SK-N-MC (cell line): ENCODE data around the gene EPC2.

ENCODE experiments used
- DNase-seq: peaks from one replicate; pipeline ENCODE4 v3.0.0-alpha.2; 2011; ENCODE audit warnings: low read depth, low spot score
- H3K27ac ChIP-seq: fragments of 200-600 bp; sonication (generic); 2 replicates; pipeline ENCODE4 v1.5.1; 2016; ENCODE audit warnings: mixed run types
- H3K36me3 ChIP-seq: fragments of 200-600 bp; sonication (generic); 2 replicates; pipeline ENCODE4 v1.6.1; 2017; ENCODE audit warnings: antibody characterized with exemption, low read length, mixed read lengths; ENCODE audit not compliant: insufficient read depth
- H3K4me3 ChIP-seq: fragments of 200-600 bp; sonication (generic); 2 replicates; pipeline ENCODE4 v1.5.1; 2016
- H3K9ac ChIP-seq: fragments of 200-600 bp; sonication (generic); 2 replicates; pipeline ENCODE4 v1.8.0; 2017; ENCODE audit warnings: mixed run types, mixed read lengths; ENCODE audit not compliant: insufficient read length
- H3K9me3 ChIP-seq: fragments of 200-600 bp; sonication (generic); 2 replicates; pipeline ENCODE4 v1.6.1; 2017; ENCODE audit warnings: low read depth, mild to moderate bottlenecking, antibody characterized with exemption, low read length, moderate library complexity, mixed read lengths
- EZH2 ChIP-seq: fragments of 200-600 bp; sonication (generic); IDR thresholded peaks from one replicate; pipeline ENCODE4 v1.6.1; 2017; ENCODE audit warnings: antibody characterized with exemption
- FOXP2 ChIP-seq: optimal IDR thresholded peaks from 2 replicates; pipeline ENCODE3; 2011; ENCODE audit warnings: mild to moderate bottlenecking, moderate library complexity; ENCODE audit not compliant: insufficient read depth; ENCODE audit errors: extremely low read length, control extremely low read depth
- POLR2AphosphoS5 ChIP-seq: IDR thresholded peaks from 2 replicates; pipeline ENCODE4 v1.6.1; 2012; ENCODE audit warnings: mild to moderate bottlenecking, low read depth, low read length, borderline replicate concordance

Gene EPC2

DNA sequence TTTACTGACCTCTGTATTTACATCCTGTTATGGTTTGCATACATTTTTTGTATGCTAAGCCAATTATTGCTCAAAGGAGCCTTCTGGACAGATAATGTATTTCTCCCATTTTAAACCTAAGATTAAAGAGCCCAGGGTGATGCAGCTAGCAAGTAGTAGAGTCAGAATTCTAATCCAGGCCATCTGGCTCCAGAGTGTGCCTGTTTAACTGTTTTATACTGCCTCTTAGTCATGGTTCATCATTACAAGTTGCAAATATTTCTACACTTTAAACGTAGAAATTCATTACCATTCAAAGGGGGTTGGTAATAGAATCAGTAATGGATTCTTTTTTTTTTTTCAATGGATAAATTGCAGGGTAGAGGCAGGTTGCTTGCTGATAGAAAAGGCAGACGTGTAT is 52.4 kb downstream of the EPC2 start:
- Histone ChIP-seq H3K27ac (no peak overlapping the region), H3K36me3 (peaks cover 64% of the 10 kb centered on the region), H3K4me3 (no peak overlapping the region), H3K9ac (no peak overlapping the region), H3K9me3 (peaks cover 16% of the 10 kb centered on the region; the same call in 1 of the 2 replicates)
- no peak for TF ChIP-seq POLR2AphosphoS5
- TF ChIP-seq FOXP2 = no peak
- TF ChIP-seq EZH2 = no peak
- DNase-seq = no peak

DNA sequence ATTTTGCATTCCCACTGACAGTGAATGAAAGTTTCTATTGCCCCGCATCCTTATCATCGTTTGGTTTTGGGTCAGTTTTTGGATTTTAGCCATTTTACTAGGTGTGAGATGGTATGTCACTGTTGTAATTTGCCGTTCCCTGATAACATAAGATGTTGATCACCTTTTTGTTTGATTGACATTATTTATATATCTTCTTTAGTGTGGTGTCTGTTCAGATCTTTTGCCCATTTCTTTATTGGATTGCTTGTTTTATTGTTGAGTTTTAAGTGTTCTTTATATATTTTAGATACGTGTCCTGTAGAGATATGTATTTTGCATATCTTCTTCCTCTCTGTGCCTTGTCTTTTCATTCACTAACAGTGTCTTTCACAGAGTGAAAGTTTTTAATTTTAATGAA is 55.3 kb downstream of the EPC2 start:
- Histone ChIP-seq H3K9me3 (peaks cover 19% of the 10 kb centered on the region), H3K27ac (no peak overlapping the region), H3K36me3 (peaks cover 65% of the 10 kb centered on the region), H3K4me3 (no peak overlapping the region), H3K9ac (no peak overlapping the region)
- DNase-seq = no peak
- TF ChIP-seq EZH2 = no peak
- TF ChIP-seq POLR2AphosphoS5 = no peak
- no peak for TF ChIP-seq FOXP2

DNA sequence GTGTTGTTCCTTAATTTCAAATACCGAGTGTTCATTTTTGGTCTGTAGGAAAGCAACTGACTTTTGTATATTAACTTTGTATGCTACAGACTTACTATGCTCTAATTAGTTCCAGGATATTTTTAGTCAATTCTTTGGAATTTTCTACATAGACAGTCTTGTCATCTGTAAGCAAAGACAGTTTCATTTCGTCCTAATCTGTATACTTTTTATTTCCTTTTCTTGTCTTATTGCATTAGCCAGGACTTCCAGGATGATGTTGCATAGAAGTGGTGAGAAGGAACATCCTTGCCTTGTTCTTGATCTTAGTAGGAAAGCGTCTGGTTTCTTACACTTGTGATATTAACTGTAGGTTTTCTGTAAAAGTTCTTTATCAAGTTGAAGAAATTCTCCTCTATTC is 56.5 kb downstream of the EPC2 start:
- Histone ChIP-seq H3K36me3 (peaks cover 59% of the 10 kb centered on the region), H3K9me3 (peaks cover 19% of the 10 kb centered on the region), H3K4me3 (no peak overlapping the region), H3K9ac (no peak overlapping the region), H3K27ac (no peak overlapping the region)
- TF ChIP-seq EZH2 (no peak), FOXP2 (no peak), POLR2AphosphoS5 (no peak)
- DNase-seq = no peak

DNA sequence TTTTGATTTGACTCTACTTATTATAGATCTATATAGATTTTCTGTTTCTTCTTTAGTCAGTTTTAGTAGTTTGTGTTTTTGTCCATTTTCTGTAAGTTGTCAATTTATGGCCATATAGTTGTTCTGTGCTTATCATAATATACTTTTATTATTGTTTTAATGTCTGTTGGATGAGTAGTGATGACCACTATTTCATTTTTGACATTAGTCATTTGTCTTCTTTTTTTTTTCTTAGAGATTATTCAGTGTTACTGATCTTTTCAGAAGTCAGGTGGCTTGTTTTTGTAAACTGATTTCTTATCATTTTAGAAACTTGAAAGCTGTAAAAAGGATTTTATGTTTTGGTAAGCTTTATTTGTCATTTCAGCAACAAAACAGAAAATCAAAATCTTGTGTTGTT is 57.3 kb downstream of the EPC2 start:
- TF ChIP-seq EZH2 = no peak
- no peak for TF ChIP-seq FOXP2
- TF ChIP-seq POLR2AphosphoS5 = no peak
- DNase-seq = no peak
- Histone ChIP-seq H3K27ac (no peak overlapping the region), H3K9ac (no peak overlapping the region), H3K9me3 (peaks cover 19% of the 10 kb centered on the region), H3K36me3 (peaks cover 53% of the 10 kb centered on the region), H3K4me3 (no peak overlapping the region)

DNA sequence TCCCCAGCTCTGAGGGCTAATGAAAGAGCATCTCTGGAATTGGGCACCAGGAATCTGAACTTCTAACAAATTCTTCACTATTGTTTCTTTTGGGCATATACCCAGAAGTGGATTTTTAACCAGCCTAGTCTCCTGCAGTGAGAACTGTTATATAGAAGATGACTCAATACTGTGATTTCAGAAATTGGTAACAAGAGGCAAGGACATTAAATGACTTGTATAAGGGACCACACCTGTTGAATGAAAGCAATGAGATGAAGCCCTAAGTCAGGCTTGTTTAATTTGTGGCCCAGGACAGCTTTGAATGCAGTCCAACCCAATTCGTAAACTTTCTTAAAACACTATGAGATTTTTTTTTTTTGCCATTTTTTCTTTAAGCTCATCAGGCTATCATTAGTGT is 57.9 kb downstream of the EPC2 start:
- no peak overlapping the region for H3K4me3 ChIP-seq
- TF ChIP-seq FOXP2 (no peak), EZH2 (no peak), POLR2AphosphoS5 (no peak)
- no peak overlapping the region for H3K27ac ChIP-seq
- H3K9ac ChIP-seq = no peak overlapping the region
- peaks cover 19% of the 10 kb centered on the region for H3K9me3 ChIP-seq
- H3K36me3 ChIP-seq = peaks cover 47% of the 10 kb centered on the region
- no peak for DNase-seq

DNA sequence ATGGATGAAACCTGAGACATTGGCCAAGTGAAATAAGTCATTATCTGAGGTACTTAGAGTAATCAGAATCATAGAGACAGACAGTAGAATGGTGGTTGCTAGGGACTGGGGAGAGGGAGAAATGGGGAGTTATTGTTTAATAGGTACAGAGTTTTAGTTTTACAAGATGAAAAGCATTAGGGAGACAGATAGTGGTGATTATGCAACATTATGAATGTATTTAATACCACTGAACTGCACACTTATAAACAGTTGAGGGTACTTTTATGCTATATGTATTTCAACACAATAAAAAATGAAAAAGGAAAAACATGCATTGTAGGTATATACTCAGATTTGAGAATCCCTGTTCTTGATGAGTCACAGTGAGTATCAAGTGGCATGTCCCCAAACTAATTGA is 59.7 kb downstream of the EPC2 start:
- Histone ChIP-seq H3K9me3 (peaks cover 17% of the 10 kb centered on the region), H3K4me3 (no peak overlapping the region), H3K9ac (no peak overlapping the region), H3K27ac (no peak overlapping the region), H3K36me3 (peaks cover 44% of the 10 kb centered on the region)
- DNase-seq = no peak
- TF ChIP-seq FOXP2 = no peak
- no peak for TF ChIP-seq EZH2
- no peak for TF ChIP-seq POLR2AphosphoS5

DNA sequence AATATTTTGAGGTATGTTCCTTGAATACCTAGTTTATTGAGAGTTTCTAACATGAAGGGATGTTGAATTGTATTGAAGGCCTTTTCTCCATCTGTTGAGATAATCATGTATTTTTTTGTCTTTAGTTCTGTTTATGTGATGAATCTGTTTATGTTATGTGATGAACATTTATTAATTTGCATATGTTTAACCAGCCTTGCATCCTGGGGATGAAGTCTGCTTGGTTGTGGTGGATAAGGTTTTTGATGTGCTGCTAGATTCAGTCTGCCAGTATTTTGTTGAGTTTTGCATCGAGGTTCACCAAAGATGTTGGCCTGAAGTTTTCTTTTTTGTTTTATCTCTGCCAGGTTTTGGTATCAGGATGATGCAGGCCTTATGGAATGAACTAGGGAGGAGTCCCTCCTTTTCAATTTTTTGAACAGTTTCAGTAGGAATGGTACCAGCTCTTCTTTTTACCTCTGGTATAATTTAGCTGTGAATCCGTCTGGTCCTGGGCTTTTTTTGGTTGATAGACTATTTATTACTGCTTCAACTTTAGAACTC is 71.9 kb downstream of the EPC2 start:
- Histone ChIP-seq H3K4me3 (no peak overlapping the region), H3K36me3 (no peaks in the 10 kb centered on the region), H3K9ac (no peak overlapping the region), H3K27ac (no peak overlapping the region), H3K9me3 (no peaks in the 10 kb centered on the region)
- TF ChIP-seq FOXP2 = no peak
- no peak for TF ChIP-seq POLR2AphosphoS5
- no peak for TF ChIP-seq EZH2
- no peak for DNase-seq

DNA sequence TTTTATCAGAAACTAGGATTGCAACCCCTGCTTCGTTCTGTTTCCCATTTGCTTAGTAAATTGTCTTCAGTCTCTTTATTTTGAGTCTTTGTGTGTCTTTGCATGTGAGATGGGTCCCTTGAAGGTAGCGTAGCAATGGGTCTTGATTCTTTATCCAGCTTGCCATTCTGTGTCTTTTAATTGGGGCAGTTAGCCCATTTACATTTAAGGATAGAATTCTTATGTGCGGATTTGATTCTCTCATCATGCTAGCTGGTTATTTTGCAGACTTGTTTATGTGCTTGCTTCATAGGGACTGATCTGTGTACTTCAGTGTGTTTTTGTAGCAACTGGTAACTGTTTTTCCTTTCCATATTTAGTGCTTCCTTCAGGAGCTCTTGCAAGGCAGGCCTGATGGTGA is 73.5 kb downstream of the EPC2 start:
- no peak overlapping the region for H3K9ac ChIP-seq
- H3K4me3 ChIP-seq = no peak overlapping the region
- no peak overlapping the region for H3K27ac ChIP-seq
- H3K36me3 ChIP-seq = no peaks in the 10 kb centered on the region; the same call in 1 of the 2 replicates
- no peaks in the 10 kb centered on the region for H3K9me3 ChIP-seq
- no peak for DNase-seq
- TF ChIP-seq EZH2 = no peak
- TF ChIP-seq FOXP2 = no peak

DNA sequence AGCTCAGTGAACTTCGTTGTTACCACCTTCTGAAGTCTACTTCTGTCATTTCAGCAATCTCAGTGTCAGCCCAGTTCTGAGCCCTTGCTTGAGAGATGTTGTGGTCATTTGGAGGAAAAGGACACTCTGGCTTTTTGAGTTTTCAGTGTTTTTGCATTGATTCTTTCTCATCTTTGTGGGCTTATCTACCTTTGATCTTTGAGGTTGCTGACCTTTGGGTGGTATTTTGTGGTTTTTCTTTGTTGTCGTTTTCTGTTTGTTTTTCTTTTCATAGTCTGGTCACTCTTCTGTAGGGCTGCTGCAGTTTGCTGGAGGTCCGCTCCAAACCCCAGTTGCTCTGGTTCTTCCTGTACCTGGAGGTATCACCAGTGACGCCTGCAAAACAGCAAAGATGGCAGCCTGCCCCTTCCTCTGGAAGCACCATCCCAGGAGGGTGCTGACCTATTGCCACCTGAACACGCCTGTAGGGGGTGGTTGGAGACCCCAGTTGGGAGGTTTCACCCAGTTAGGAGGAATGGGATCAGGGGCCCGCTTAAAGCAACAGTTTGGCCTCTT is 74.7 kb downstream of the EPC2 start:
- no peaks in the 10 kb centered on the region; the same call in 1 of the 2 replicates for H3K36me3 ChIP-seq
- H3K9ac ChIP-seq = no peak overlapping the region
- no peak overlapping the region for H3K27ac ChIP-seq
- no peak for DNase-seq
- H3K9me3 ChIP-seq = no peaks in the 10 kb centered on the region
- TF ChIP-seq EZH2 (no peak), FOXP2 (no peak), POLR2AphosphoS5 (no peak)
- no peak overlapping the region for H3K4me3 ChIP-seq
